ENCODE data around the gene CST5.

- TF ChIP-seq GATA3 (IDR thresholded peaks at IDR 0.05; ENCODE audit: low read depth, low read length) = no peak
- TF ChIP-seq GATA2 (IDR thresholded peaks at IDR 0.05; ENCODE audit: low read depth, low read length) = no peak
Measured at GRCh38 chr20:23924751-23925150, 45.2 kb upstream of the CST5 start.
